ENCODE results near the gene CENPA.
"Not testable (repeated sequence)": the region's sequence is repeated elsewhere in the genome, so short reads cannot be mapped to it uniquely, and the experiment has no call there.

Gene CENPA

GRCh38 chr2:26795135-26795534 is 9.3 kb downstream of the CENPA start:
- not testable (repeated sequence) for DNase-seq

DNA sequence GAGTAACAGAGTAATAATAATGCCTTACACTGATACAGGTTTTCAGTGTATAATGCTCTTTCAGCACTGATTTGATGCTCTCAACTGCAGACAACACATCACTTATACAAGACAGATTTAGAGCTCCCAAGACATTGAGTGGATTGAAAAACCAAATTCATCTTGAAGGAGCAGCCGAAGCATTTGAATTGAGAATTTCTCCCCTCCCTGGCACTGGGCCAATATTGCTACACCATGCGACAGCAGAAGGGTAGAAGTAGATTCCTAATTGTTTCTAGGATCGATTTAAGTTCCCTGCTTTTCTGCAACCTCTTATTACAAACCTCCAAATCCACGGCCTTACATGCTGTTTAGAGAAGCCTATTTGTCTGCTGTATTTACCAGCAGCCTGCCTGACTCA is 15.5 kb downstream of the CENPA start:
- no peak for DNase-seq

- no peak for DNase-seq
Measured at GRCh38 chr2:26801796-26802195, 15.9 kb downstream of the CENPA start.

DNA sequence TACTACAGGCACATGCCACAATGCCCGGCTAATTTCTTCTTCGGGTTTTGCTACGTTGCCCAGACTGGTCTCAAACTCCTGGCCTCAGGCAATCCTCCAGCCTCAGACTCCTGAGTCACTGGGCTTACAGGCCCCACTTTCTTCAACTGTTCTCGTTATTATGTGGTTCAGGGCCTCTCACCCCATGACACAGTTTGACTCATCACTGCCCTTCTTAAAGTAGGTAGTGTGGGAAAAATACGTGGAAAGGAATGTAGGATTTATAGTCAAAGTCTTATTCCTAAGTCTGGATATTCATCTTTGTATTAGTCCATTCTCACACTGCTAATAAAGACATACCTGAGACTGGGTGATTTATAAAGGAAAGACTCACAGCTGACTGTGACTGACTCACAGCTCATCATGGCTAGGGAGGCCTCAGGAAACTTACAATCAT is 19.4 kb downstream of the CENPA start:
- no peak for DNase-seq

GRCh38 chr2:26807788-26808460 is 22.1 kb downstream of the CENPA start:
- no peak for DNase-seq

DNA sequence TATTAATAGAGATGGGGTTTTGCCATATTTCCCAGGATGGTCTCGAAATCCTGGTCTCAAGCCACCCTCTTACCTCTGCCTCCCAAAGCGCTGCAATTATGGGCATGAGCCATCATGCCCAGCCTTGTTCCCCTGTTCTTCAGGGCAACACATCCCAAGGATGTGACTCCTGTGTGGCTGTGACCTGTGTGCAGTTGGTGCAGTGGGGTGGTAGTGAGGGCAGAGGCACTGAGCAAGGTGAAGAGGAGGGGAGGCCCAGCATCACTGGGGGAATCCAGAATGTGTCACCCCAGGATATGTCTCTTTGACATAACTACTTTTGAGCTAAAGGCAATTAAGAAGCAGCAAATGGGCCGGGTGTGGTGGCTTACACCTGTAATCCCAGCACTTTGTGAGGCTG is 23.4 kb downstream of the CENPA start:
- DNase-seq: no peak

- no peak for DNase-seq
Measured at GRCh38 chr2:26809876-26810577, 24.2 kb downstream of the CENPA start.

DNA sequence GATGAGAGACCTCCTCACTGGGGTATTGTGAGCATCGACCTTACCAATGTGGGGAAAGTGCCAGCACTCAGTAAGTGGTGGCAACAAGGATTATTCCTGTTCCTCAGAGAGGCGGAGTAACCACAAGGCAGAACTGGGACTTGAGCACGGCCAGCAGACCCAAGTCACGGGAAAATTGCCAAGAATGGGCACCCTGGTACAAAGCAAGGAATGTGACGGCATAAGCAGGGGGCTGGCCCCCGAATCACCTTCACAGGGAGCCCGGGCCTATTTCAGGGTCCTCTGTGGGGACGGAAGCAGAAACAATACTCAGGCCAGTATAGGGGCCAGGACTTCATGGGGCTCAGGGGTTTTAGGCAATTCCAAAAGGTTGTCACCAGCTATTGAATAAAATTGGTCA is 25.4 kb downstream of the CENPA start:
- DNase-seq: no peak

DNA sequence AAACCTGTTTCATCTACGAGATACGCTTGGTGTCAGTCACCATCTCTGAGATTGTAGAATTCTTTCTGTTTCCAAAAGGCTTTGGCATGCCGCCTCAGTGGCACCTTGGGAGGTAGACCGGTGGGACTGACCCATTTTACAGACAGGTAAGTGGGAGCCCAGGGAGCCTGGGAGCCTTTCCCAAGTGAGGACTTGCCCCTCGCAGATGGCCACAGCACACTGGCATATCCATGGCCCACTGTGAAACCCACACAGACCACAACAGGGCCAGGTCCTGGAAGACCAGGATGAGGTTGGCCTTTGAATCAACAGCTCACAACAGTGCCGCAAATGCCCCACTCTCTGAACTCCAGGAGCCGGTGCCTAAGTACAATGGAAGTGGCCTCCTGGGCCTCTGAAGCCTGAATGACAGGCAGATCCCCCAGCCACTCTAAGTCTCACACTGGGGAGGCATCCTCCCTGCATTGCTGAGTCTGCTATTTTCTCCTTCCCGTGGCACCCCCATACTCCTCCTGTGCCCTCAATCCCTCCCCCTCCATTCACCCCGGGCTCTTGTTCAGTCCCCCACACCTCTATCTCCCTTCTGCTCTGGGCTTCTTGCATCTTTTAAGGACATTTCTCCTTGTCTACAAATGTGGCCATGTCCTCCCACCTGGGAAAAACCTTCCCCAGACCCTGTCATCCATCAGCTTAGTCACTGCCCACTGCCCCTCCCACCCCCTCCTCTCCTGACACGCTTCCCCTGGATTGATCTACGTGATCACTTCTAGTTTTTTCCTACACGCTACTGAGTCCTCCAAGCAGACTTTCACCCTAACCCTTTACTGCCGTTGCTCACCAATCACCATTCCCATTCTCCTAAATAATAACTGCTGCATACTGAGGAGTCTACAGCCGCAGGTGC is 26.2 kb downstream of the CENPA start:
- DNase-seq: no peak

DNA sequence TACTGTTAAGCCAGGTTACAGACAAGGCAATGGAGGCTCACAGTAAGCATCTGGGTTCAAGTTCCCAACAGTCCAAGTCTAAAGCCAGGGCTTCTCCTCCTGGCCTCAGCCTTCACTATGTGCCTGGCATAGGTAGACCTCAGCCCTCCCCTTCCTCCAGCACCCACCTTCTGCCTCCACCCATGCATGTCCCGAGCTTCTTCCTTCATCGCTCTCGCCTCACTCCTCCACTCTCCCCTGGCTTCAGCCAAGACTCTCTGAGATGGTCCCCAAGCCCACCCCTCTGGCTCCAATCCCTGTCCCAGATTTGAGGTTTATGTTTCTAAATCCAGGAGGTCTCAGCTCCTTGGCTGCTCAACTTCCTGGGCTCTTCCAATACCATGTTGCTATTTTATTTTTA is 26.9 kb downstream of the CENPA start:
- DNase-seq: no peak

DNA sequence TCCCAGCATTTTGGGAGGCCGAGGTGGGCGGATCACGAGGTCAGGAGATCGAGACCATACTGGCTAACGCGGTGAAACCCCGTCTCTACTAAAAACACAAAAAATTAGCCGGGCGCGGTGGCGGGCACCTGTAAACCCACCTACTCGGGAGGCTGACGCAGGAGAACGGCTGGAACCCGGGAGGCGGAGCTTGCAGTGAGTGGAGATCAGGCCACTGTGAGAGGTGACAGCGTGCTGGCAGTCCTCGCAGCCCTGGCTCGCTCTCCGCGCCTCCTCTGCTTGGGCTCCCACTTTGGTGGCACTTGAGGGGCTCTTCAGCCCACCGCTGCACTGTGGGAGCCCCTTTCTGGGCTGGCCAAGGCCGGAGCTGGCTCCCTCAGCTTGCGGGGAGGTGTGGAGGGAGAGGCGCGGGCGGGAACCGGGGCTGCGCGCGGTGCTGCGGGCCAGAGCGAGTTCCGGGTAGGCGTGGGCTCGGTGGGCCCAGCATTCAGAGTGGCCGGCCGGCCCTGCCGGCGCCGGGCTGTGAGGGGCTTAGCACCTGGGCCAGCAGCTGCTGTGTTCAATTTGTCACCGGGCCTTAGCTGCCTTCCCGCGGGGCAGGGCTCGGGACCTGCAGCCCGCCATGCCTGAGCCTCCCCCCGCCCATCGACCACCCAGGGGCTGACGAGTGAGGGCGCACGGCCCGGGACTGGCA is 28.4 kb downstream of the CENPA start:
- not testable (repeated sequence) for DNase-seq

- DNase-seq: no peak
Measured at GRCh38 chr2:26816893-26817292, 31.0 kb downstream of the CENPA start.

DNA sequence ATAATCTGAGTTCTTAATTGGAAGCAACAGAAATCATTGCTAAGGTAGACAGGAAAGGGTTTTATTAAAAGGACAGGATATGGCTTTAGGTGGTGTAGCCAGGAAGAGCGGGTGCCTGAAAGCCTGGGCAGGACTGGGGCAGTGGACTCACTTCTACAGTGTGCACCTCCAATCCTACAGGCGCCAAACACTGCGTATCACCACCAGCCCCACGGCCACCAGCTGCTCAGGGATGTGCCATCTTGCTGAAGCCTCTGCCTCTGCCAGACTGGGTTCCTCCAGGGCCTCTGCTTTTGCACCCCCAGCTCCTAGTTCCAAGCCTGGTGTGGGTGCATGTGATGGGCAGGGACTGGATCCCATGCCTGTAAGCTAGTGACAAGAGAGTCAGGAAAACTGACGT is 32.4 kb downstream of the CENPA start:
- no peak for DNase-seq

DNA sequence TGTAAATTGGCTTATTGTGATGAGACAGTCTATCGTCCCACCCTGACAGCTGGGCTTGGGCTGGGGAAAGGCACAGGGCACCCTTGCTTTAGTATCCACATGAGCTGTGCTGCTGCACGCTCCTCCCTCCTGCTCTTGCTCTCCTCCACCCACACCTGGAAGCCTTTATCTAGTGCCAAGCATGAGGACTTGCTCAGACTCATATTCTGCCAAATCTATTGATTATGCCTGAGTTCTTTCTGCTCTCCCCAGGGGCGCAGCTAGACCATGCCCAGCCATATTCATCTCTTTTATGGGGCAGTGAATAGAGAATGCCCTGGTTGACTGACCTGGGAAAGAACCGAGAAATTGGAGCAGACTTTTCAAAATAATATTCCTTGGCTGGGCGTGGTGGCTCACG is 33.1 kb downstream of the CENPA start:
- DNase-seq: no peak

- no peak for DNase-seq
Measured at GRCh38 chr2:26820932-26821331, 35.1 kb downstream of the CENPA start.

GRCh38 chr2:26822877-26823276 is 37.0 kb downstream of the CENPA start:
- no peak for DNase-seq

- DNase-seq: no peak
Measured at GRCh38 chr2:26838121-26838906, 52.5 kb downstream of the CENPA start.

GRCh38 chr2:26840937-26841610 is 55.2 kb downstream of the CENPA start:
- no peak for DNase-seq

- DNase-seq: no peak
Measured at GRCh38 chr2:26843041-26843440, 57.2 kb downstream of the CENPA start.

Data from DMS79 (cell line).